GM12864 (cell line): ENCODE results near the gene NPIPB2.
A peak's percentile ranks its signal among the peaks of the same experiment; 100 is the strongest.

ENCODE experiments used
- DNase-seq: peaks from one replicate; pipeline ENCODE4 v3.0.0-alpha.2; 2011; ENCODE audit warnings: low read depth
- H3K4me3 ChIP-seq: 2 replicates; pipeline ENCODE4 v1.5.1; 2011; ENCODE audit warnings: mild to moderate bottlenecking, low read depth, low read length, control low read depth
- CTCF ChIP-seq: IDR thresholded peaks from 2 replicates; pipeline ENCODE4 v1.5.1; 2011; ENCODE audit warnings: low read depth, mild to moderate bottlenecking, moderate library complexity, low read length, control low read depth, inconsistent platforms; ENCODE audit errors: missing control alignments

The NPIPB2 gene

DNA sequence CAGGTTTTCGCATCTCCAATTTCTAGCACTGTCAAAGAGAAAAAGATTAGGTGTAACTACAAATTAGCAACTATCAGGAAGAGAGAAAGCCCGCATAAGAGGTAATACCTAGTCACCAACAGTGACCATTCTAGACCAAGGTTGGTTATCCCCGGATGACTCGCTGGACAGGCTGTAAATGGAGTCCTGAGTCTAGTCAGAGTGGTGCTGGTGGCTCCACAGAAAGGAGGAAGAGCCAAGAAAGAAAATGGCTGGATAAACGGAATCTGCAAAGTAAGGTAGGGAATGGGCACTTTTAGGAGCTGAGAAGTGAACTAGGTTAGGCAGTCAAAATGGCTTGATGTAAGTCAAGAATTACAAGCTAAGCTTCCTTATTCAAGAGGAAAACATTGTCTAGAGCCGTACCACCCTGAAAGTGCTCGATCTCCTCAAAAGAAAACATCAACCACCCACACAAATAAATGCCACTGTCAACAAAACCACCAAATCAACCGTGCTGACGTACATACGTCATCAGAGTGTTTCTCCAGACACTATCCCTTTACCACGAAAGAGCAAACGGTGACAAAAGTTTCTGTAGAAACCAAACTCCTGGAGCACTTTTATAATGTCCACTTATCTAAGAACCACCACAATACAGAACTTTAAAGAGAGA, 28.3 kb downstream of the NPIPB2 start:
- H3K4me3 ChIP-seq, result peak overlapping the region; percentile 63
- DNase-seq, result no peak

GRCh38 chr16:11909653-11910545, 31.9 kb downstream of the NPIPB2 start:
- no peak for TF ChIP-seq CTCF
- no peak for DNase-seq
- H3K4me3 ChIP-seq, result no peak overlapping the region; the same call in 1 of the 2 replicates

More for the DNA sequence above, 28.3 kb downstream of the NPIPB2 start:
- TF ChIP-seq CTCF, result no peak

GRCh38 chr16:11907160-11907970, 34.5 kb downstream of the NPIPB2 start:
- no peak for DNase-seq
- no peak for TF ChIP-seq CTCF
- no peak overlapping the region for H3K4me3 ChIP-seq

GRCh38 chr16:11903906-11904305, 37.9 kb downstream of the NPIPB2 start:
- no peak for TF ChIP-seq CTCF
- H3K4me3 ChIP-seq, result no peak overlapping the region

GRCh38 chr16:11901091-11901490, 40.8 kb downstream of the NPIPB2 start:
- no peak for TF ChIP-seq CTCF
- H3K4me3 ChIP-seq, result no peak overlapping the region
- no peak for DNase-seq

More at GRCh38 chr16:11903906-11904305, 37.9 kb downstream of the NPIPB2 start:
- DNase-seq, result no peak

GRCh38 chr16:11896486-11897176, 45.2 kb downstream of the NPIPB2 start:
- no peak for TF ChIP-seq CTCF
- no peak for DNase-seq

More at GRCh38 chr16:11896486-11897176, 45.2 kb downstream of the NPIPB2 start:
- no peak overlapping the region for H3K4me3 ChIP-seq
